ENCODE results near the gene RNF10.
A peak's percentile ranks its signal among the peaks of the same experiment; 100 is the strongest.
"Not testable (repeated sequence)": the region's sequence is repeated elsewhere in the genome, so short reads cannot be mapped to it uniquely, and the experiment has no call there.

The RNF10 gene

DNA sequence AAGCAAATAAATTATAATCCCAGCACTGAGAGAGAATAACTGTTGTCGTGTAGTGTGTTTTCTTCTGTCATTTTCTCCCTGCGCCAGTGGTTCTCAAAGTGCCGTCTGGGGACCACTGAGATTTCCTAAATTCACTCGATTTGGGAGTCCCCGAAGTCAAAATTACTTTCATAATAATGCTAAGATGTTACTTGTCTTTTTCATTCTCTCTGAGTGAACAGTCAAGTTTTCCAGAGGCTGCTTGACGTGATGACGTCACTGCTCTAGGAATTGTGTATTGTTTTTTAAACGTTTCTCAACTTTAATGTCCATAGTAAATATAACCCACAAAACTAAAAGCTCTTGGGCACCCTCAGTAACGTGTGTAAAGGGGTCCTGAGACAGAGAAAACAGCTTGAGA, 47.8 kb downstream of the RNF10 start:
- DNase-seq: no peak

GRCh38 chr12:120583478-120584030, 49.4 kb downstream of the RNF10 start:
- no peak for DNase-seq

GRCh38 chr12:120584343-120585149, 50.4 kb downstream of the RNF10 start:
- no peak for DNase-seq

- no peak for DNase-seq
Measured at GRCh38 chr12:120586206-120586605, 52.0 kb downstream of the RNF10 start.

DNA sequence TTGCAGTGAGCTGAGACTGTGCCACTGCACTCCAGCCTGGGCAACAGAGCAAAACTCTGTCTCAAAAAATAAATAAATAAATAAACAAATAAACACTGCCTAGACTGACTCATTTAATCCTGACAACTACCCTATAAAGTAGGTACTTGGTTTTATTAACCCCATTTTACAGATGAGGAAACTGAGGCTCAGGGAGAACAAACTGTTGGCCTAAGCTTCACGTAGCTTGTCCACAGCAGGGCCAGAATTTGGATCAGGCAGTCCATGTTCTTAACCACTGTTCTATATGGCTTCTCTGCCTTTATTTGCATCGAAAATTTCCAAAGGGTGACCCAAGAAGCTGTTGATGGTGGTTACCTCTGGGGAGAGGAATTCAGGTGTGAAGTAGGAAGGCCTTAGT, 52.7 kb downstream of the RNF10 start:
- no peak for DNase-seq

DNA sequence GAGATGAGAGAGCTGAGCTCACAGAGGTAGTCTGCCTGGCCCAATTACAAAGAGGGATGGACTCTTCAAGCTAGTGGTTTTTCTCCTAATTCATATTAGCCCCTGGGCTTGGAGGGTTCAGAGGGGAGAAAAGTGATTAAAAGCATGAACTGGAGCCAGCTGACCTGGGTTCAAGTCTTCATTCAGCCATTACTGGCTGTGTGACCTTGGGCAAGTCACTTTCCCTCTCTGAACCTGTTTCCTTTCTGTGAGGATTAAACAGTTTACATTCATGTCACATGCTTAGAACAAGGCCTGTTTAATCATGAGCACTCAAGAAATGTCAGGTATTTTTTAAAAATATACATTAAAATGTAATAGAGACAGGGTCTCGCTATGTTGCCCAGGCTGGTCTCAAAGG, 54.2 kb downstream of the RNF10 start:
- DNase-seq: no peak

DNA sequence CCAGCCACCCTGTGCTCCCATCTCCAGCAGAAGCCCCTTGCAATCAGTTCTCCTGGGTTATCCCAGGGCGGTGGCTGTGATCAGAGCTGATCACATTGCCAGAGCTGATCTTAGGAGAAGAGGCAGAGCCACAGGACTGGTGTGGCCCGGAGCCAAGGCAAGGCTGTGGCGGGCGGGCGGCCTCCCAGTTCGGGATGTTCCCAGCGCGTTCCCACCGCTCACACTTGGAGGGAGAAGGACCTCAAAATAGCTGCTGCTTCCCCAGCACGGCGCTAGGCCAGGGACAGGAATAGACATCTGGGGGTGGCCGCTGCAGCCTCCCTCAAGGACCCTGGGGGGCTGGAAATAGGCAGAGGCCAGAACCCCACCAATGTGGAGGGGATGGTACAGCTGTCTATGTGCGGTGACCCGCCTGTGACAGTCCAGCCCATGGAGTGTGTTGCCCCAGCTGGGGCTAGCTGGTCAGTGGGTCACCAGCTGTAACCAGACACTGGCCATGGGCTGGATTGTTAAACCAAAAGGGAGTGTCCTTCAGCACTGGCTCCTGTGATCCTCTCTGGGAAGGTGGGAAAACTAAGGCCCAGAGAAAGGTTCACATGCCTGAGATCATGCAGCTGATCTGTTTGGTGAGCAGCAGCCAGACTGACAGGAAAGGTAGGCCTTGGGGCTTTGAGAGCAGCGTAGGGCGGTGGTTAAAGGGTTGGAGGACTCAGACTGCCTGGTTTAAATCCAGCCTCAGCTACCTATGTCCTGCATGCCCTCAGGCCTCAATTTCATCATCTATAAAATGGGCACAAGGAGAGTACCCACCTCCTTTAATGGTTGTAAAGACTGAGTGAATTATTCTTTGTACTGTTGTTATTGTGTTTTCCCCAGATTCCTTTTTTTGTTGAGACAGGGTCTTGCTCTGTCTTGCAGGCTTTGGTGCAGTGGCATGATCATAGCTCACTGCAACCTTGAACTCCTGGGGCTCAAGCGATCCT, 55.1 kb downstream of the RNF10 start:
- DNase-seq: no peak

DNA sequence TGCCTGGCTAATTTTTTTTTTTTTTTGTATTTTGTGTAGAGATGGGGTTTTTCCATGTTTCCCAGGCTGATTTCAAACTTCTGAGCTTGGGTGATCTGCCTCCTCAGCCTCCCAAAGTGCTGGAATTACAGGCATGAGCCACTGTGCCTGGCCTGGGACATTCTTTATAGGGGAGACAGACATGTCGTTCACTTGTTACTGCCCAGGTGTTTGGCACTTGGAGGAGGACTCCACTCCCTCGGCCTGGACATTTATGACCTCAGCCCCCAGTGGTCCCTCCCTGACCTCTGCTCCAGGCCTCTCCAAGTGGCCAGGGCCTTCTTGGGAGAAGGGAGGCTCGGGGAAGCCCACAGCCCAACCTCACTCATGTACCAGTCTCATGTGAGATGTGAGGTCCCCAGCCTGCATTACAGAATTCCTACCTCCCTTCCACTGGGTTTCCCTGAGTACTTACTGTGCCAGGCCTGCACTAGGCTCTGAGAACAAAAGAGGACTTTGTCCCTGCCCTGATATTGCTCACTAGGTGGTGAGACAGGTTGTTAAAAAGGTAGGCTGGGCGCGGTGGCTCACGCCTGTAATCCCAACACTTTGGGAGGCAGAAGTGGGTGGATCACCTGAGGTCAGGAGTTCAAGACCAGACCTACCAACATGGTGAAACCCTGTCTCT, 56.7 kb downstream of the RNF10 start:
- no peak for DNase-seq

DNA sequence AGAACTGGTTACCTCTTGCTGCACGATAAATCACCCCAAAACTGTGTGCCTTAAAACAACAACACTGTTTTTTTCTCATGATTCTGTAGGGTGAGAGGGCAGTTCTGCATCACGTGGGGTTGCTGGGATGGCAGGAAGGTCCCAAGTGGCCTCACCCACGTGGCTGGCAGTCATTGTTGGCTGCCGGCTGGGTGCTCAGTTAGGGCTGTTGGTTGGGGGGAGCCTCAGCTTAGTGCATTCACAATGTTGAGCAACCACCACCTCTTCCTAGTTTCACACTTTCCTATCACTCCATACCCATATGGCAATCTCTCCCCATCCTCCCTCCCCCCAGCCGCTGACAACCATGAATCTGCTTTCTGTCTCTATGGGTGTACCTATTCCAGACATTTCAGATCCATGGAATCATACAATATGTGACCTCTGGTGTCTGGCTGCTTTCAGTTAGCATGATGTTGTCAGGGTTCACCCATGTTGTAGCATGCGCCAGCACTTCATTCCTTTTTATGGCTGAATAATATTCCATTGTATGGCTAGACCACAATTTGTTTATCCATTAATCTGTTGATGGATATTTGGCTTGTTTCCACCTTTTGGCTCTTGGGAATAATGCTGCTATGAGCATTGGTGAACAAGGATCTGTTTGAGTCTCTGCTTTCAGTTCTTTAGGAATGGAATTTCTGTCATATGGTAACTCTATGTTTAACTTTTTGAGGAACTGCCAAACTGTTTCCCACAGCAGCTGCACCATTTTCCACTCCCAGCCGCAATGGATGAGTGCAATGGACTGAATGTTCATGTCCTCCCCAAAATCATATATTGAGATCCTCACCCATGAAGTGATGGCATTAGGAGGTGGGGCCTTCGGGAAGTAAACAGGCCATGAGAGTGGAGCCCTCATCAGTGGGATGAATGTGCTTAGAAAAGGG, 58.2 kb downstream of the RNF10 start:
- DNase-seq: no peak

DNA sequence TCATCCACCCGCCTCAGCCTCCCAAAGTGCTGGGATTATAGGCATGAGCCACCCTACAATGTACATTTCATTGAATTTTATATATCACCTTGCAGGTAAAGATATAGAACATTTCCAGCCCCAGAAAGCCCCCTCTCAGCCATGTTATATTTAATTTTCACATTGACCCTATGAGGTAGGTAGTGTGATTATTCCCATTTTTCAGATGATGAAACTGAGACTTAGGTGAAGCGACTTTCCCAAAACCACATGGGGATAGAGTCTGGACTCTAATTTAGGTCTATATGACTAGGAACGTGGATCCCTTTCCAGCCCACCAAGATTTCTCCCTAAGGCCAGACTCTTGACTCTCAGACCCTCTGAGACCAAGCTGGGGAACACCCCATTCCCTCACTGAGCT, 62.7 kb downstream of the RNF10 start:
- DNase-seq: no peak

GRCh38 chr12:120597861-120598260, 63.7 kb downstream of the RNF10 start:
- no peak for DNase-seq

DNA sequence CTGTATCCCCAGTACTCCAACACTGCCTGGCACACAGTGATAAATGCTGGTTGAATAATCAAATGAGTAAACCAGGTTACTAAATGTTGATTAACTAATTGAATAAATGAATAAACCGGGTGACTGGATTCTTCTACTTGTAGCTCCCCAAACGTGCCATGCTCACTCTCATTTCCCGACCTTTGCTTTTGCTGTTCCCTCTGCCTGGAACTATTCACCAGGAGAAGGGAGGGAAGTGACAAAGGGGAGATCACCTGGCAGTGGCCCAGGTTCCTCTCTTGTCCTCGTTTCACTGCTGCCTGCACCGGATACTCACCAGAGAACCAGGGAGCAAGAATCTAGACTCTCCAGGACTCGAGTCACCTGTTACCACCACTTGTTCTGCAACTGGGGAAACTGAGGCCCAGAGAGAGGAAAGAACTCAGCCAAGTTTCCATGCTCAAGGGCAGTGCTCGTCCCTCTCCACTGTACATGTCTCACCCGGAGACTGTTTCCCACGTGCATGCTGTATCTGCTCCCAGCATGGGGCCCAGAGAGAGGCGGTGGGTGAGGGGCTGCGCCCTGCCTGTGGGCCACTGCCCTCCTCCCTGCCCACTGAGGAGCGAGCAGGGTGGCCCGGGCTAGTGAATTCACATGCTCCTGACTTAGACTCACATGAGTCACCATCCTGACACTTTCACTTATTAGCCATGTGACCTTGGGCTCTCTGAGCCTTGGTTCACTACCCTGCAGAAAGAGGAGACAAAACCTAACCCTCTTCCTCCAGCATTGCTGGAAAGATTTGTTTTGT, 64.7 kb downstream of the RNF10 start:
- no peak for DNase-seq

- no peak for DNase-seq
Measured at GRCh38 chr12:120599672-120600552, 65.8 kb downstream of the RNF10 start.

DNA sequence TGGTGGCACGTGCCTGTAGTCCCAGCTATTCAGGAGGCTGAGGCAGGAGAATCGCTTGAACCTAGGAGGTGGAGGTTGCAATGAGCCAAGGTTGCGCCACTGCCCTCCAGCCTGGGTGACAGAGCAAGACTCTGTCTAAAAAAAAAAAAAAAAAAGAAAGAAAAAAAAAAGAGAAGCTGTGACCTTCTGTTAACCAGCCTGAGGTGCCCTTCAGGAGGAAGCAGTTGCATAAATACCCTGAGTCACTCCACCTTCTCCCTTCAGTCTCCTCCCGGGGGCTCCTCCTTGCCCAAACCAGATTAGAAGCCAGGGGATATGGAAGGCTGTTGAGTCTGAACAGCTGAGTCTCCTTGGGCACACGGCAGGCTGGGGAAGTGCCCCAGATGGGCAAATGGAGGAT, 68.3 kb downstream of the RNF10 start:
- peak; percentile 91 for DNase-seq

DNA sequence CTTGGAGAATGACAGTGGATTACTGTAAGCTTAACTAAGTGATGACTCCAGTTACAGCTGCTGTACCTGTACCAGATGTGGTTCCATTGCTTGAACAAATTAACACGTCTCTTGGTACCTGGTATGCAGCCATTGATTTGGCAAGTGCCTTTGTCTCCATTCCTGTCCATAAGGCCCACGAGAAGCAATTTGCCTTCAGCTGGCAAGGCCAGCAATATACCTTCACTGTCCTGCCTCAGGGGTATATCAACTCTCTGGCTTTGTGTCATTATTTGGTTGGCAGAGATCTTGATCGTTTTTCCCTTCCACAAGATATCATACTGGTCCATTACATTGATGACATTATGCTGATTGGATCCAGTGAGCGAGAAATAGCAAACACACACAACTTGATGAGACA, 76.4 kb downstream of the RNF10 start:
- DNase-seq: no peak

DNA sequence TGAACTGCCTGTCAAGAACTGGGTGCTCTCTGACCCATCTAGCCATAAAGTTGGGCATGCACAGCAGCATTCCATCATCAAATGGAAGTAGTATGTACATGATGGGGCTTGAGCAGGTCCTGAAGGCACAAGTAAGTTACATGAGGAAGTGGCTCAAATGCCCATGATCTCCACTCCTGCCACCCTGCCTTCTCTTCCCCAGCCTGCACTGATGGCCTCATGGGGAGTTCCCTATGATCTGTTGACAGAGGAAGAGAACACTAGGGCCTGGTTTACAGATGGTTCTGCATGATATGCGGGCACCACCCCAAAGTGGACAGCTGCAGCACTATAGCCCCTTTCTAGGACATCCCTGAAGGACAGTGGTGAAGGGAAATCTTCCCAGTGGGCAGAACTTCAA, 77.4 kb downstream of the RNF10 start:
- not testable (repeated sequence) for DNase-seq

DNA sequence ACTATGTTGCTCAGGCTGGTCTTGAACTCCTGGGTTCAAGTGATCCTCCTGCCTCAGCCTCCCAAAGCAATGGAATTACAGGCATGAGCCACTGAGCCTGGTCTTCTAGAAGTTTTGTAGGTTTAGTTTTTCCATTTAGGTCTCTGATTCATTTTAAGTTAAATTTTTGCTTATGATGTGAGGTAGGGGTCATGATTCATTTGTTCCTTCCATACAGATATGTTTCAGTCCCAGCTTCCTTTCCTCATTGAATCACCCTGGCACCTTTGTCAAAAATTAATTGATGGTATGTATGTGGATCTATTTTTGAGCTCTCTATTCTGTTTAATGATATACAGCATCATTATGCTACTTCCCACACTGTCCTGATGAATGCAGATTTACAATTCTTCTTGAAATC, 80.7 kb downstream of the RNF10 start:
- no peak for DNase-seq

- DNase-seq: not testable (repeated sequence)
Measured at GRCh38 chr12:120617193-120617592, 83.0 kb downstream of the RNF10 start.

DNA sequence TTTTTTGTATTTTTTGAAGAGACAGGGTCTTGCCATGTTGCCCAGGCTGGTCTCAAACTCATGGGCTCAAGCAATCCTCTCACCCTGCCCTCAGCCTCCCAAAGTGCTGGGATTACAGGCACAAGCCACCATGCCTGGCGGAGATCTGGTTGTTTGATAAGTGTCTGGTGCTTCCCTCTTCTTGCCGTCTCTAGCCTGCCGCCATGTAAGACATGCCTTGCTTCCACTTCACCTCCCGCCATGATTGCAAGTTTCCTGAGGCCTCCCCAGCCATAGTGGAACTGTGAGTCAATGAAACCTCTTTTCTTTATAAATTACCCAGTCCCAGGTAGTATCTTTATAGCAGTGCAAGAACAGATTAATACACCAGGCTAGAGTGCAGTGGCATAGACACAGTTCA, 83.6 kb downstream of the RNF10 start:
- DNase-seq: not testable (repeated sequence)
